ENCODE measurements around the gene CHMP5.

Gene CHMP5

GRCh38 chr9:33245341-33245740, 19.5 kb upstream of the CHMP5 start:
- TF ChIP-seq TAF1 (IDR thresholded peaks at IDR 0.05; ENCODE audit: borderline replicate concordance, low read depth, low read length) = no peak
- no peak for TF ChIP-seq POLR2A (IDR thresholded peaks at IDR 0.05; ENCODE audit: low read depth, low read length)
- no peak for TF ChIP-seq POLR2AphosphoS5 (IDR thresholded peaks at IDR 0.05; ENCODE audit: low read depth, low read length)
- no peak for FAIRE-seq
- DNase-seq (ENCODE audit: insufficient read length) = no peak

DNA sequence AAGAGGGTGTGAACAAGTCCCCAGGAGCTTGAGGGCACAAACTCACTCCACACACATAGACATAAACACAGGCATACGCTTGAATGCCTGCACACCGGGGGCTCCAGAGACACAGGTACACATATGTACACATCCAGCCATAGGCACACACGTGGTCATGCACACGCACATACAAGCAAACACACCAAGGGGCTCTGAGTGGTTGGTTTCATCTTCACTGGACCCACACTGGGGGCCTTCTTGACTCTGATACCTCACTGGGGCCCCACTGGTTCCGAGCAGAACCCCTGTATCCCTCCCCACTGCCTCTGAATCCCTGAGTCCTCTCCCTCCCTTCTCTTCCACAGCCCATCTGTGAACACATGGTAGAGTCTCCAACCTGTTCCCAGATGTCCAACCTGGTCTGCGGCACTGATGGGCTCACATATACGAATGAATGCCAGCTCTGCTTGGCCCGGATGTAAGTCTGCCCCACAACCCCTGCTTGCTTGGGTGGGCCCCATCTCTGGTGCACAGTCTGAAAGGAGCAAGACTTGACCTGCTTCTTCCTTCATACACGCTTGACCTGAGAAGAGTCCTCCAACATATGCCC, 18.5 kb upstream of the CHMP5 start:
- FAIRE-seq (no peak), DNase-seq (ENCODE audit: insufficient read length) (no peak)
- TF ChIP-seq POLR2AphosphoS5 (IDR thresholded peaks at IDR 0.05; ENCODE audit: low read depth, low read length) (no peak), TAF1 (IDR thresholded peaks at IDR 0.05; ENCODE audit: borderline replicate concordance, low read depth, low read length) (no peak)

- no peak for DNase-seq (ENCODE audit: insufficient read length)
- TF ChIP-seq TAF1 (IDR thresholded peaks at IDR 0.05; ENCODE audit: borderline replicate concordance, low read depth, low read length) (no peak), POLR2AphosphoS5 (IDR thresholded peaks at IDR 0.05; ENCODE audit: low read depth, low read length) (no peak), POLR2A (IDR thresholded peaks at IDR 0.05; ENCODE audit: low read depth, low read length) (no peak)
- no peak for FAIRE-seq
Observed at GRCh38 chr9:33248606-33249005, 16.2 kb upstream of the CHMP5 start.

DNA sequence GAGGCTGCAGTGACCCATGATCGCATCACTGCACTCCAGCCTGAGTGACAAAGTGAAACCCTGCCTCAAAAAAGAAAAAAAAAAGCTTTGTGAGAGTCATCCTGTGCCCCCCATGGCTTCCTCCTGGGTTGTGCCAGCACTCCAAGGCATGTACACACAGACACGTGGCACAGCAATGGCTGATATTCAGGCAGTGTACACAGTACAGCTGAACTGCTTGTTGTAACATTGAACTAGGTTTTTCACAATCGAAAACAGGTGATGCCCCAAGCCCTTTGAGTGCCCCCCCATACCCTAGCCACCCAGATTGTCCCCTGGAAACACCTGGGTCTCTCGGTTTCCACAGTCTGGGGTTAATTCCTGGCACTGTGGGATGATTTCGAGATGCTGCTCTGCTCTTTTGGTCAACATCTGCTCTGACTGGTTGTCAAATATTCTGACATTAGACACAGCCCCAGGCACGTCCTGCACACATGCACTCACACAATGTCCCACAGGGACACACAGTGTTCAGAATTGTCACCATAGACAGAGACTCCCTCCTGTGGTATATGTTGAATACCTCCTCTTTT, 15.7 kb upstream of the CHMP5 start:
- FAIRE-seq (peak; percentile 83), DNase-seq (ENCODE audit: insufficient read length) (no peak)

DNA sequence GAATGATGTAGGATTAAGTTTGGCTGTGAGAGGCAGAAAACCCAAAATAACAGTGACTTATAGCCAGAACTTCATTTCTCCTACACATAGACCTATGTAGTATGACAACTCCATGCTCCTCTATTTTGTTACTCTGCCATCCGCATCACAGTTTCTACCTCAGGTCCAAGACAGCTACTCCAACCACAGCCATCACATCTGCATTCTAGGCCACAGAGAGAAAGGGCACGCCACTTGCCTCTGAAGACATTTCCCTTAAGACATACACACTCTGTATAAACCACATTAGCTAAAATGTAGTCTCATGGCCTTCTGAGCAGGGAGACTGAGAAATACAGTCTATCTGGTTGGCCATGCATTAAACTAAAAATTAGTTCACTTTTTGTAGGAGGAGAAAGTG, 14.9 kb upstream of the CHMP5 start:
- DNase-seq (ENCODE audit: insufficient read length) (no peak), FAIRE-seq (peak; percentile 74)
- TF ChIP-seq TAF1 (IDR thresholded peaks at IDR 0.05; ENCODE audit: borderline replicate concordance, low read depth, low read length) (no peak), POLR2AphosphoS5 (IDR thresholded peaks at IDR 0.05; ENCODE audit: low read depth, low read length) (no peak), POLR2A (IDR thresholded peaks at IDR 0.05; ENCODE audit: low read depth, low read length) (no peak)

More for the DNA sequence above, 15.7 kb upstream of the CHMP5 start:
- TF ChIP-seq POLR2A (IDR thresholded peaks at IDR 0.05; ENCODE audit: low read depth, low read length) (no peak), TAF1 (IDR thresholded peaks at IDR 0.05; ENCODE audit: borderline replicate concordance, low read depth, low read length) (no peak), POLR2AphosphoS5 (IDR thresholded peaks at IDR 0.05; ENCODE audit: low read depth, low read length) (no peak)

GRCh38 chr9:33250458-33250995, 14.3 kb upstream of the CHMP5 start:
- no peak for FAIRE-seq

GRCh38 chr9:33254211-33254610, 10.6 kb upstream of the CHMP5 start:
- no peak for DNase-seq (ENCODE audit: insufficient read length)
- FAIRE-seq = no peak
- no peak for TF ChIP-seq POLR2AphosphoS5 (IDR thresholded peaks at IDR 0.05; ENCODE audit: low read depth, low read length)
- TF ChIP-seq TAF1 (IDR thresholded peaks at IDR 0.05; ENCODE audit: borderline replicate concordance, low read depth, low read length) = no peak
- no peak for TF ChIP-seq POLR2A (IDR thresholded peaks at IDR 0.05; ENCODE audit: low read depth, low read length)

More at GRCh38 chr9:33250458-33250995, 14.3 kb upstream of the CHMP5 start:
- TF ChIP-seq POLR2A (IDR thresholded peaks at IDR 0.05; ENCODE audit: low read depth, low read length) = no peak
- TF ChIP-seq POLR2AphosphoS5 (IDR thresholded peaks at IDR 0.05; ENCODE audit: low read depth, low read length) = 0 out of 2 replicates have a peak, but pooled peaks have one; percentile 18
- no peak for DNase-seq (ENCODE audit: insufficient read length)

- TF ChIP-seq POLR2AphosphoS5 (IDR thresholded peaks at IDR 0.05; ENCODE audit: low read depth, low read length) (no peak), TAF1 (IDR thresholded peaks at IDR 0.05; ENCODE audit: borderline replicate concordance, low read depth, low read length) (no peak), POLR2A (IDR thresholded peaks at IDR 0.05; ENCODE audit: low read depth, low read length) (no peak)
- FAIRE-seq (no peak), DNase-seq (ENCODE audit: insufficient read length) (no peak)
Observed at GRCh38 chr9:33255014-33255413, 9.8 kb upstream of the CHMP5 start.

GRCh38 chr9:33255471-33255870, 9.4 kb upstream of the CHMP5 start:
- no peak for FAIRE-seq
- no peak for TF ChIP-seq TAF1 (IDR thresholded peaks at IDR 0.05; ENCODE audit: borderline replicate concordance, low read depth, low read length)
- no peak for TF ChIP-seq POLR2A (IDR thresholded peaks at IDR 0.05; ENCODE audit: low read depth, low read length)
- TF ChIP-seq POLR2AphosphoS5 (IDR thresholded peaks at IDR 0.05; ENCODE audit: low read depth, low read length) = no peak

DNA sequence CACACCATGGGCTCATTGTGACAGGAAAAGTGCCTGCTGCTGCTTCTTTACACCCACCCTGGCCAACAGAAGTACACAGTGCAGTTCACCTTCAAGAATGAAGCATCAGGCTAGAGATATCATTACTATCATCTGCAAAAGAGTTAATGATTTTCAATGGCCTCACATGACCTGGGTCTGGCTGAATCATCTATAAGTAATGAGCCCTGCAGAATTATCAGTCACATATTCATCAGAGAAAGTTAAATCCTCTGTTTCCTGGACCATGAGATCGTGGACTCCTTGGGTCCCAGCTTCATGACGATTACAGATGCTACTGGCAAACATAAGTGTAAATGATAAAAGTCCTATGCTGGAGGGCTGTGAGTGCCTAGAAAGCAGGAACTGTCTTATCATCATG, 8.6 kb upstream of the CHMP5 start:
- TF ChIP-seq POLR2A (IDR thresholded peaks at IDR 0.05; ENCODE audit: low read depth, low read length) = no peak
- no peak for TF ChIP-seq TAF1 (IDR thresholded peaks at IDR 0.05; ENCODE audit: borderline replicate concordance, low read depth, low read length)
- TF ChIP-seq POLR2AphosphoS5 (IDR thresholded peaks at IDR 0.05; ENCODE audit: low read depth, low read length) = no peak
- FAIRE-seq (no peak), DNase-seq (ENCODE audit: insufficient read length) (no peak)

More at GRCh38 chr9:33255471-33255870, 9.4 kb upstream of the CHMP5 start:
- no peak for DNase-seq (ENCODE audit: insufficient read length)

GRCh38 chr9:33257276-33257675, 7.6 kb upstream of the CHMP5 start:
- DNase-seq (ENCODE audit: insufficient read length) (no peak), FAIRE-seq (no peak)
- TF ChIP-seq POLR2AphosphoS5 (IDR thresholded peaks at IDR 0.05; ENCODE audit: low read depth, low read length) (no peak), POLR2A (IDR thresholded peaks at IDR 0.05; ENCODE audit: low read depth, low read length) (no peak), TAF1 (IDR thresholded peaks at IDR 0.05; ENCODE audit: borderline replicate concordance, low read depth, low read length) (no peak)

- FAIRE-seq = no peak
- DNase-seq (ENCODE audit: insufficient read length) = no peak
Observed at GRCh38 chr9:33260372-33260771, 4.5 kb upstream of the CHMP5 start.

More at GRCh38 chr9:33260372-33260771, 4.5 kb upstream of the CHMP5 start:
- TF ChIP-seq POLR2AphosphoS5 (IDR thresholded peaks at IDR 0.05; ENCODE audit: low read depth, low read length) = no peak
- no peak for TF ChIP-seq POLR2A (IDR thresholded peaks at IDR 0.05; ENCODE audit: low read depth, low read length)
- no peak for TF ChIP-seq TAF1 (IDR thresholded peaks at IDR 0.05; ENCODE audit: borderline replicate concordance, low read depth, low read length)
